CD4-positive, alpha-beta T cell treated with Interleukin-15 for 1 hour (primary cell): ENCODE results near the gene NMD3.

Source experiments
- DNase-seq: peaks from one replicate; pipeline ENCODE4 v3.0.0-alpha.2; 2020

The NMD3 gene

GRCh38 chr3:161291191-161291901 lies 70.2 kb downstream of the NMD3 start:
- DNase-seq: no peak

GRCh38 chr3:161293381-161293780 lies 72.3 kb downstream of the NMD3 start:
- DNase-seq: no peak

- no peak for DNase-seq
Observed at GRCh38 chr3:161295325-161295724, 74.2 kb downstream of the NMD3 start.

- DNase-seq: no peak
Observed at GRCh38 chr3:161296814-161297213, 75.7 kb downstream of the NMD3 start.
